Trophoblast cell (in vitro differentiated cells and primary cell): ENCODE measurements around the gene ARL6IP4.
A peak's percentile ranks its signal among the peaks of the same experiment; 100 is the strongest.

Experiments
- DNase-seq, 2 donors: peaks; one replicate each; pipeline ENCODE4 v3.0.0-alpha.2; 2016
- H2AFZ ChIP-seq: 2 replicates; pipeline ENCODE4 v1.6.1; 2013; ENCODE audit warnings: low read length, moderate library complexity, mild to moderate bottlenecking; ENCODE audit not compliant: insufficient read depth, poor library complexity
- H2AK5ac ChIP-seq: 2 replicates; pipeline ENCODE4 v1.6.1; 2013; ENCODE audit warnings: mild to moderate bottlenecking, low read length
- H2BK120ac ChIP-seq: 2 replicates; pipeline ENCODE4 v1.6.1; 2013; ENCODE audit warnings: low read length, mild to moderate bottlenecking, moderate library complexity; ENCODE audit not compliant: insufficient read depth, poor library complexity
- H2BK12ac ChIP-seq: 2 replicates; pipeline ENCODE4 v1.6.1; 2013; ENCODE audit warnings: mild to moderate bottlenecking, low read length, moderate library complexity
- H2BK5ac ChIP-seq: 2 replicates; pipeline ENCODE4 v1.6.1; 2013; ENCODE audit warnings: low read length, low read depth, moderate library complexity, mild to moderate bottlenecking; ENCODE audit not compliant: poor library complexity
- H3K14ac ChIP-seq: 2 replicates; pipeline ENCODE4 v1.6.1; 2013; ENCODE audit warnings: mild to moderate bottlenecking, low read length
- H3K18ac ChIP-seq: 2 replicates; pipeline ENCODE4 v1.6.1; 2013; ENCODE audit warnings: mild to moderate bottlenecking, low read length
- H3K23ac ChIP-seq: 2 replicates; pipeline ENCODE4 v1.6.1; 2013; ENCODE audit warnings: low read length
- H3K27ac ChIP-seq: 2 replicates; pipeline ENCODE4 v1.5.1; 2013; ENCODE audit warnings: low read depth, mild to moderate bottlenecking, inconsistent platforms, low read length, moderate library complexity
- H3K27me3 ChIP-seq: 2 replicates; pipeline ENCODE4 v1.6.1; 2013; ENCODE audit warnings: inconsistent platforms, mild to moderate bottlenecking, low read length, moderate library complexity; ENCODE audit not compliant: insufficient read depth
- H3K36me3 ChIP-seq, 2 experiments: 1 replicate in 1 of 2; 2 replicates in 1 of 2; pipeline ENCODE4 v1.6.1; 2013; ENCODE audit warnings: low read length in 2 of 2, mild to moderate bottlenecking in 2 of 2, moderate library complexity in 1 of 2; ENCODE audit not compliant: insufficient read depth in 2 of 2, control insufficient read depth in 1 of 2
- H3K4ac ChIP-seq: 2 replicates; pipeline ENCODE4 v1.6.1; 2013; ENCODE audit warnings: low read depth, mild to moderate bottlenecking, low read length, moderate library complexity
- H3K4me1 ChIP-seq, 2 experiments: 1 replicate in 1 of 2; 2 replicates in 1 of 2; pipeline ENCODE4 v1.6.1; 2013; ENCODE audit warnings: low read length in 2 of 2, mild to moderate bottlenecking in 2 of 2, moderate library complexity in 1 of 2; ENCODE audit not compliant: insufficient read depth in 2 of 2, control insufficient read depth in 1 of 2
- H3K4me2 ChIP-seq: 2 replicates; pipeline ENCODE4 v1.6.1; 2013; ENCODE audit warnings: inconsistent platforms, mild to moderate bottlenecking, low read length, moderate library complexity
- H3K4me3 ChIP-seq: 2 replicates; pipeline ENCODE4 v1.5.1; 2013; ENCODE audit warnings: mild to moderate bottlenecking, low read depth, low read length, inconsistent platforms
- H3K79me1 ChIP-seq: one replicate; pipeline ENCODE4 v1.6.1; 2013; ENCODE audit warnings: low read length
- H3K79me2 ChIP-seq: 2 replicates; pipeline ENCODE4 v1.6.1; 2013; ENCODE audit warnings: low read length, mild to moderate bottlenecking; ENCODE audit not compliant: control insufficient read depth, insufficient read depth, poor library complexity
- H3K9ac ChIP-seq: 2 replicates; pipeline ENCODE4 v1.6.1; 2013; ENCODE audit warnings: mild to moderate bottlenecking, low read length
- H3K9me3 ChIP-seq: 2 replicates; pipeline ENCODE4 v1.6.1; 2013; ENCODE audit warnings: low read depth, mild to moderate bottlenecking, control low read depth, inconsistent platforms, low read length; ENCODE audit not compliant: insufficient read depth
- H4K12ac ChIP-seq: 2 replicates; pipeline ENCODE4 v1.6.1; 2013; ENCODE audit warnings: low read depth, mild to moderate bottlenecking, low read length, moderate library complexity
- H4K8ac ChIP-seq: 2 replicates; pipeline ENCODE4 v1.6.1; 2013; ENCODE audit warnings: low read depth, mild to moderate bottlenecking, low read length, moderate library complexity
- H4K91ac ChIP-seq: one replicate; pipeline ENCODE4 v1.6.1; 2013; ENCODE audit warnings: low read depth, mild to moderate bottlenecking, low read length, moderate library complexity
- WGBS: extraction: QIAGEN DNeasy Blood & Tissue Kit; methylation state at CpG from one replicate; pipeline ENCODE4 v1.1.7; 2013; ENCODE audit warnings: missing lambda C conversion rate; ENCODE audit not compliant: insufficient read length, insufficient coverage; ENCODE audit errors: extremely low coverage; 5-methylcytosine and 5-hydroxymethylcytosine counted together

Gene ARL6IP4

DNA sequence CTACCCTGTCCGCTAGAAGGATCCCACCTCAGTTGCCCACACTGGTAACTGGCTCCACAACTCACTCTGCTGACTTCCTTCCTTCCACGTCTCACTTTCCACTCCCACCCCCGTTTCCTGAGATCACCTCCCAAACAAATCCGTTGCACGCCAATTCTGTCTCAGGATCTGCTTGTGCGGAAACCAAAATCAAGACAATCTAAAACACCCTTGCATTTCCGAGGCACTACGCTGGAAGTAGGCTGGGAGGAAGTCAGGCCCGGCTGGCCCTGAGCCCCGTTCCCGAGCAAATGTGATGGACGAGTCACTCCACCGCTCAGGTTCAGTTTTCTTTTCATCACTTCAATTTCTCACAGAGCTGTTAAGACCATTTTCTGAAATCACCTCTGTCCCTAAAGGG is 37.3 kb upstream of the ARL6IP4 start:
- no peak overlapping the region for H2AK5ac ChIP-seq
- no peaks in the 10 kb centered on the region for H3K27me3 ChIP-seq
- WGBS: 100% methylated on average over 4 of the region's 13 CpGs
- no peak overlapping the region for H3K9ac ChIP-seq
- H4K91ac ChIP-seq: no peak overlapping the region
- no peaks in the 10 kb centered on the region for H3K79me2 ChIP-seq
- no peak overlapping the region for H4K12ac ChIP-seq
- no peak overlapping the region for H3K23ac ChIP-seq
- no peak overlapping the region for H3K14ac ChIP-seq
- peaks cover 3% of the 10 kb centered on the region for H3K9me3 ChIP-seq
- no peak overlapping the region for H2AFZ ChIP-seq
- no peak overlapping the region for H2BK12ac ChIP-seq
- no peak overlapping the region for H3K4me2 ChIP-seq
- no peaks in the 10 kb centered on the region for H3K36me3 ChIP-seq
- no peak overlapping the region for H3K18ac ChIP-seq
- DNase-seq: no peak
- H3K4me1 ChIP-seq: peaks cover 7 to 16% of the 10 kb centered on the region in 2 experiments
- H3K27ac ChIP-seq: no peak overlapping the region
- H3K4ac ChIP-seq: no peak overlapping the region
- no peak overlapping the region for H2BK120ac ChIP-seq
- H3K4me3 ChIP-seq: no peak overlapping the region
- H4K8ac ChIP-seq: no peak overlapping the region
- peaks cover 17% of the 10 kb centered on the region for H3K79me1 ChIP-seq
- no peak overlapping the region for H2BK5ac ChIP-seq

DNA sequence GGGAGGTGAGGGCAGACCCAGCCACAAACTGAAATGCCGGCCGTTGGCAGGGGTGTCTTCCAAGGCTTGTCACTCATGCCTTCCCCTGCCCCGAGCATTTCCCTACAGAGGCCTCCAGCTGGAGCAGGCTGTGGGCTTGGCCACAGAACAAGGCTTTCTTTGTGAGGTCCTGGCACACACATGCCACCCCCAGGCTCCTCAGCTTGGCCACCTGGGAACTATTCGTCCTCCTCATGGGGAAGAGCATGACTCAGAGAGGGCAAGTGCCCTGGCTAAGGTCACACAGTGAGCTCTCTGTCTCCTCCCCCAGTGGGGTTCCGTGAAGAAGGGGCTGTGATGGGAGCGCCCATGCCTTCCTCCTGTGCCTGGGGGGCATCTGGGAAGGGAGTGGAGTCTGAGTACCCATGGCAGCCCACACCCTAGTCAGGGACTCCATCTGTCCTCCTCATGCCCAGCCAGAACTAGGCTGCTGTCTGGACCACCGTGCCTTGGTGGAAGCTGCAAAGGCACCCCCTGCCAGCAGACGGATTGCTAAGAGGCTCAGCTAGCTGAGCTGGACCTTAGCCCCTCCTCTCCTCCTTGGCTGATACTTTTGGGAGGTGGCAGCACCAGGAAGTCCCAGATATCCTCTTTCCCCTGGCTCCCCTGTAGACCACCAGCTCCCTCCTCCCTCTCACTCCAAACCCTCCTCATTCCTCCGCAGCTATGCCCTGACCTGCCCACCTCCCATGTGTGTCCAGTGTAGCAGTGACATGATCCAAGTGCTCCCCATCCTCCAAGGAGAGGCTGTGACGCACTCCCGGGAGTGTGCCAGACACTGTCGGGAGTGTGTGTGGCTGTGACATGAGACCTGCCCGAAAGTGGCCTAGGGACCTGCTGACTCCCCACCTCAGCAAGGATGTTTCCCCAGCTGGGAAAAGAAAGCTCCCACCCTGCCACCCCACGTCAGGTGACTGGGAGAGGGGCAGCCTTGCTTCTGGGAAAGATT is 35.6 kb upstream of the ARL6IP4 start:
- H2BK5ac ChIP-seq: no peak overlapping the region
- H3K9ac ChIP-seq: no peak overlapping the region
- H3K14ac ChIP-seq: peak overlapping the region; percentile 29
- H3K4ac ChIP-seq: no peak overlapping the region
- no peak overlapping the region for H3K4me2 ChIP-seq
- peak overlapping the region; percentile 5 for H2BK120ac ChIP-seq
- H3K4me3 ChIP-seq: no peak overlapping the region
- peak overlapping the region; percentile 10 for H2AK5ac ChIP-seq
- H3K79me1 ChIP-seq: peaks cover 17% of the 10 kb centered on the region
- no peak overlapping the region for H3K23ac ChIP-seq
- no peak overlapping the region for H3K27ac ChIP-seq
- H3K79me2 ChIP-seq: no peaks in the 10 kb centered on the region
- no CpG with 5 or more reads among the region's 14 CpGs for WGBS
- no peak overlapping the region for H2AFZ ChIP-seq
- H3K9me3 ChIP-seq: peaks cover 3% of the 10 kb centered on the region
- no peak overlapping the region for H4K12ac ChIP-seq
- no peak overlapping the region for H3K18ac ChIP-seq
- H3K4me1 ChIP-seq: peaks cover 7 to 16% of the 10 kb centered on the region in 2 experiments
- H3K36me3 ChIP-seq: no peaks in the 10 kb centered on the region
- H4K91ac ChIP-seq: peak overlapping the region; percentile 49
- no peak overlapping the region for H4K8ac ChIP-seq
- DNase-seq: no peak
- no peaks in the 10 kb centered on the region for H3K27me3 ChIP-seq
- peak overlapping the region; percentile 67 for H2BK12ac ChIP-seq

- Histone ChIP-seq H4K8ac (peak overlapping the region; percentile 1), H4K12ac (no peak overlapping the region), H3K4me3 (no peak overlapping the region), H2BK12ac (peak overlapping the region; percentile 37), H3K27me3 (no peaks in the 10 kb centered on the region), H3K14ac (peak overlapping the region; percentile 2), H3K18ac (peak overlapping the region; percentile 16), H3K27ac (peak overlapping the region; percentile 62), H3K9me3 (peaks cover 3% of the 10 kb centered on the region), H4K91ac (peak overlapping the region; percentile 56), H2BK5ac (peak overlapping the region; percentile 59), H3K4ac (no peak overlapping the region), H3K4me1 (peaks cover 7 to 16% of the 10 kb centered on the region in 2 experiments), H3K79me2 (no peaks in the 10 kb centered on the region), H3K23ac (no peak overlapping the region), H3K4me2 (no peak overlapping the region), H3K9ac (no peak overlapping the region), H3K36me3 (no peaks in the 10 kb centered on the region), H2AFZ (no peak overlapping the region), H3K79me1 (peaks cover 17% of the 10 kb centered on the region), H2AK5ac (no peak overlapping the region), H2BK120ac (peak overlapping the region; percentile 7)
- peak; percentile 98 to 99 for DNase-seq
- no CpG with 5 or more reads among the region's 10 CpGs for WGBS
Observed at GRCh38 chr12:122946690-122947341, 33.7 kb upstream of the ARL6IP4 start.

DNA sequence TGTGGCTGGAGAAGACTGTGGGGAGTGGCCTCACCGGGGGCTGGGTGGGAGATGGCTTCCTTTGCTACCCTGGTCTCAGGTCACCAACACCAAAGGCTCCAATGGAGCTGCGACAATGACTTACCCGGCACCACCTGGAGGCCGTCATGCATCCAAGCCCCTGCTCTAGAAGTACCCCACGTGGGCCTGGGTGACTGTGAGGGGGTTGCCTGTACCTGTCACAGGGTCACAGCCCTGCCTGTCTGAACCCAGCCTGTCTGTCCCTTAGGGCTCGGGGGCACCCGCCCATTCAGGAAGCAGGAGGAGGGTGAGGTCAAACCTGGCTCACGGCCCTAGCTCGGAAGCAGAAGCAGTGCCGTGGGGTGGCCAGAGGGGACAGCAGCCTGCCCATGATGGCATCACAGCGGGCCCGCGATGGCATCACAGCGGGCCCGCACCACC is 33.1 kb upstream of the ARL6IP4 start:
- no CpG with 5 or more reads among the region's 15 CpGs for WGBS
- H3K36me3 ChIP-seq: no peaks in the 10 kb centered on the region
- H3K14ac ChIP-seq: peak overlapping the region; percentile 2
- peaks cover 17% of the 10 kb centered on the region for H3K79me1 ChIP-seq
- no peaks in the 10 kb centered on the region for H3K79me2 ChIP-seq
- peaks cover 7 to 16% of the 10 kb centered on the region in 2 experiments for H3K4me1 ChIP-seq
- H3K9me3 ChIP-seq: peaks cover 3% of the 10 kb centered on the region
- H3K27ac ChIP-seq: peak overlapping the region; percentile 62
- no peak overlapping the region for H3K9ac ChIP-seq
- H4K8ac ChIP-seq: peak overlapping the region; percentile 1
- H3K23ac ChIP-seq: no peak overlapping the region
- DNase-seq: peak in 1 of 2 donors; percentile 34
- H3K18ac ChIP-seq: peak overlapping the region; percentile 16
- H4K12ac ChIP-seq: no peak overlapping the region
- no peak overlapping the region for H3K4me2 ChIP-seq
- H3K27me3 ChIP-seq: no peaks in the 10 kb centered on the region
- no peak overlapping the region for H2AFZ ChIP-seq
- no peak overlapping the region for H3K4ac ChIP-seq
- H2AK5ac ChIP-seq: peak overlapping the region; percentile 6
- H2BK12ac ChIP-seq: peak overlapping the region; percentile 37
- H3K4me3 ChIP-seq: no peak overlapping the region
- H2BK5ac ChIP-seq: peak overlapping the region; percentile 59
- H4K91ac ChIP-seq: peak overlapping the region; percentile 56
- H2BK120ac ChIP-seq: peak overlapping the region; percentile 7
